22Rv1 (cell line): ENCODE data around the gene LMO7.

Source experiments
- ZFX ChIP-seq: fragments of 450-650 bp; IDR thresholded peaks from 2 replicates; pipeline ENCODE4 v1.6.1; 2017; ENCODE audit warnings: antibody characterized with exemption, borderline replicate concordance
- TF ChIP-seq, protein P1 (sequence below): fragments of 450-650 bp; IDR thresholded peaks from 2 replicates; pipeline ENCODE4 v1.5.1; 2017; ENCODE audit warnings: mild to moderate bottlenecking

DNA sequence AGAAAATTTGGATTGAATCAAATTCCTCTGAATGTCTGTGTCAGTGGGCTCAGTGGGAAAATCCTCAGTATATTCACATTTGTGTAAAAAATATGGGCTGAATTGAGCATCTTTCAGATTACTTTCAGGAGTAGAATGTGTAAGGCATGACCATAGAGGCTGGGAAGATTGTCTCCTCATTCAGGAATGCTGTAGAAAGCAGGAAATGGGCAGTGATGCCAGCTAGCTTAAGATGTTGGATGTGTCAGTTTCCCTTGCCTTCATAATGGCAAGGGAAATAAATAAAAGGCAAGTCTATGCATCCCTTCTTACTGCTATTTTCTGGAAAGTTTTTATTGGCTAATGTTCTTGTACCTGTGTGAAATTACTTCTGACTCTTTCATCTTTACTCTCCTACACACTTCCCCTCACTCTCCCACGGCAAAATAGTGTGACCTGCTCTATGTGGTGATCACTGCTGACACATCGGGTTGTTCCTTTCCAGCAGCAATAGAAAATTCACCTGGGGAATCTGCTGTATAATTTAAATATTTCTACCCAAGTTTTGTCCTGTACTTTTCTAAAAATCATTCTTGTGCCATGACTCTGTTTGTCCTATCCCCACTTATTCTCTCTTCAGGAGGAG lies 103.2 kb downstream of the LMO7 start:
- TF ChIP-seq, protein P1, sequence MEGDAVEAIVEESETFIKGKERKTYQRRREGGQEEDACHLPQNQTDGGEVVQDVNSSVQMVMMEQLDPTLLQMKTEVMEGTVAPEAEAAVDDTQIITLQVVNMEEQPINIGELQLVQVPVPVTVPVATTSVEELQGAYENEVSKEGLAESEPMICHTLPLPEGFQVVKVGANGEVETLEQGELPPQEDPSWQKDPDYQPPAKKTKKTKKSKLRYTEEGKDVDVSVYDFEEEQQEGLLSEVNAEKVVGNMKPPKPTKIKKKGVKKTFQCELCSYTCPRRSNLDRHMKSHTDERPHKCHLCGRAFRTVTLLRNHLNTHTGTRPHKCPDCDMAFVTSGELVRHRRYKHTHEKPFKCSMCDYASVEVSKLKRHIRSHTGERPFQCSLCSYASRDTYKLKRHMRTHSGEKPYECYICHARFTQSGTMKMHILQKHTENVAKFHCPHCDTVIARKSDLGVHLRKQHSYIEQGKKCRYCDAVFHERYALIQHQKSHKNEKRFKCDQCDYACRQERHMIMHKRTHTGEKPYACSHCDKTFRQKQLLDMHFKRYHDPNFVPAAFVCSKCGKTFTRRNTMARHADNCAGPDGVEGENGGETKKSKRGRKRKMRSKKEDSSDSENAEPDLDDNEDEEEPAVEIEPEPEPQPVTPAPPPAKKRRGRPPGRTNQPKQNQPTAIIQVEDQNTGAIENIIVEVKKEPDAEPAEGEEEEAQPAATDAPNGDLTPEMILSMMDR: no peak
- TF ChIP-seq ZFX: no peak
